Activated gamma-delta T cell (primary cell): ENCODE results near the gene MAGEB18.

Experiments used
- DNase-seq: peaks from one replicate; lab custom pipeline; 2025; lab: John Stamatoyannopoulos, UW
- total RNA-seq, 2 donors: gene quantifications; one replicate each; lab custom pipeline; 2026; lab: John Stamatoyannopoulos, UW

The MAGEB18 gene
- total RNA-seq: 0 reads per million in 2 donors

DNA sequence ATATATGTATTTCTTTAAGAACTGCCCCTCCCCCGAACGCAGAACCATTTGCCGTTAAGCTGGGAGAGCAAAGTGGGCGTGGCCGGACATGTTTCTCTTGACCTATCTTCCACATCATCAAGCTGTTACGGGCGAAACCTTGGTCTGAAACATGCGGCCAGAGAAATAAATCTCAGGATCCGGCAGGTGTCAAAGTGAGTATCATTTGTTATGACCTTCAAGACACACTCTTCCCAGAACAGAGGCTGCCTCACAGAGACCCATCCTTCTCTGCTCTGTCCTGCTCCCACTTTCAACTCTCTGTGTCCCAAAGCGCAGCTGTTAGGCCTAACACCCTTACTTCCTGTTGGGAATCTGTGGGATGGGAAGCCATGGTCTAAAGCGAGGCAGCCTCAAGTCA, at the start of gene MAGEB18:
TSS of gene MAGEB18 (plus strand) at position 70 of the 400 bp plus-strand sequence. CDS start 643 bp downstream, outside the sequence.
- no peak for DNase-seq

DNA sequence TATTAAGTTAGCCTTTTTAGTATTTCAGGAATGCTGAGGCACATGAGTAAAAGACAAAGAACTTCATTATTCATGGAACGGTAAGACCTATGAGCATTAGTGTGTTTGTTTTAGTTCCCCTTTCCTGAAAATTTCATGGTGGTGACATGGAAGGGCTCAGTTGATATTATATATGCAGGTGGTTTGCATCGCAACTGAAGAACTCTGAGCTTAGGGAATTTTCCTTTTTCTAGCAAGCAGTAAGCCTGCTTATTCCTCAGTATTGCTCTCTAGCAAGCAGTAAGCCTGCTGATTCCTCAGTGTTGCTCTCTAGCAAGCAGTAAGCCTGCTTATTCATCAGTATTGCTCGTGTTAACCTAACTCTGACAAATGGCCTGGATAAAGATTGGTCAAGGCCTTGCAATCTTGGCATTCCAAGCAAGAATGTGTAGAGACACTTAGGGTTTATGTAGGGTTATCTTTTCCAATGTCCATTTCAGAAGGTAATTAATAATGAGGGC, 37.7 kb upstream of the MAGEB18 start:
- no peak for DNase-seq

DNA sequence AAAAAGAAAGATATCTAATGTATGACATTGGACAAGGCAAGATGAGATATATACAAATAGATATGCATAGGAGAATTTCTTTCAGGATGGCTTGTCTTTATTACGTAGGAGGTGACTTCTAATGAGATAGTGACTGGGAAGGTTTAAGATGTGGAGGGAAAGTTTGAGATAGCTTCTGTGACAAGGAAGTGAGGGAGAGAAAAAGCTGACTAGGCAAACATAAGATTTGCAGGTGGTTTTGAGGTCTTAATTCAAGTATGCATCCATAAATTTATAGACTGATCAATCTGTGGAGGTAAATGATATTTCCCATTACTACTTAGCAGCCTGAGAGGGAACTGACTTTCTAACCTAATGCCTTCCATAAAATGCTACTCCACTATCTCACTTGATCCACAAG, 29.0 kb upstream of the MAGEB18 start:
- no peak for DNase-seq

DNA sequence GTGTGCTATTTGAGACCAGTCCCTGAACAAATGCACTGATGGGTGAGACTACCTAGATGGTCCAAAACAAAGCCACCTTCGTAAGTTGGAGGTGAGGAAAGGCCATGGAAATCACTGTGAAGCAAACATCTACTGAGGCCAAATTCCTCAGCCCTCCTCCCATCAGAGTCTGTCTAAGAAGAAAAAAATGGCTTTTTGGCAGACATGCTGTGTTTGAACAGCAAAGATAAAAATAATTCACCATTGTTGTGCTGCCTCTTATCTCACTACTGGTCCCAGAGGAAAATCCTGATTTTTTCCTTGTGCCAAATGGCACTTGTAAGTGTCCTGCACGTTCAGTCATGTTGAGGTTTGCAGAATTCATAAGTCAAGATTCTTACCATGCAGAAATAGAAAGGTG, 7.9 kb downstream of the MAGEB18 start:
- no peak for DNase-seq

DNA sequence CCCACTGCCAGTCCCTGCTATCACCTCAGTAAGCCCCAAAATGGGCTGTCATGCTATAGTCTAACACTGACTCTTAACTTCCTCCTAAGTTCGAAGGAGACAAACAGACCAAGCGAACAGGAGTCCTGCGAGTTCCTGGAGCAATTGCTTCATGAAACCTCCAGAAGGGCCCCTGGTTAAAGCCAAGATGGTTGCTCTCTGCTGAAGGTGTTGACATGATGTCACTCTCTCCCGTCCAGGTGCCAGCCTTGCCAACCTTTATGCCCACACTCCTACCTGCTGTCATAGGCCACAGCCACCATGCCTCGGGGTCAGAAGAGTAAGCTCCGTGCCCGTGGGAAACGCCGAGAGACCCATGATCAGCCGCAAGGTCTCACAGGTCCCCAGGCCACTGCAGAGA, 22.2 kb downstream of the MAGEB18 start, which contains the start of gene MAGEB6B:
TSS of gene MAGEB6B (plus strand) at position 301 of the 400 bp plus-strand sequence. CDS start at position 301, 0 bp downstream.
- no peak for DNase-seq
